ENCODE measurements around the gene APOBEC3F.
"Not testable (repeated sequence)": the region's sequence is repeated elsewhere in the genome, so short reads cannot be mapped to it uniquely, and the experiment has no call there.

The APOBEC3F gene

DNA sequence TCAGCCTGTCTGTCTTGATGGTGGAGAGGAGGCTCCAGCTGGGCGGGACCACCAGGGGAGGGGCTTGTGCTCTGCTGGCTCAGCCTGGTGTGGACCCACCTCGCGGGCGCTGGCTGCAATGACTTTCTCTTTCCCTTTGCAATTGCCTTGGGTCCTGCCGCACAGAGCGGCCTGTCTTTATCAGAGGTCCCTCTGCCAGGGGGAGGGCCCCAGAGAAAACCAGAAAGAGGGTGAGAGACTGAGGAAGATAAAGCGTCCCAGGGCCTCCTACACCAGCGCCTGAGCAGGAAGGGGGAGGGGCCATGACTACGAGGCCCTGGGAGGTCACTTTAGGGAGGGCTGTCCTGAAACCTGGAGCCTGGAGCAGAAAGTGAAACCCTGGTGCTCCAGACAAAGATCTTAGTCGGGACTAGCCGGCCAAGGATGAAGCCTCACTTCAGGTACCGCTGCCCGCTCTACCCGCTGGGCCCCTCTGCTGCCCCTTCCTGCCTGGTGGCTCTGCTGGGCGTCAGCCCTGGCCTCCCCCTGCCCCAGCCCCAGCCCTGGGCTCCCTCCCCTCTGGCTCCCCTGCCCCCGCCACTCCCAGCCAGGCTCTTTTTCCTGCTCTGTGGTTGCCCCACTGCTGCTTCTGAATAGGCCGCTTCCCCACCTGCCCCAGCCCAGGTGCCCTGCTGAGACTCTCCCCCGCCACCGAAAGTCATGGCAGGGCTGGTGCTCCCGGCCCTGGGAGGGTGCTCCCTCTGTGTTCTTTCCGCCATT is at the start of gene APOBEC3F:
APOBEC3F (plus strand) TSS at position 327 of the 759 bp plus-strand sequence; CDS start at position 424, 97 bp downstream.
- DNase-seq: peak; percentile 1 to 33

DNA sequence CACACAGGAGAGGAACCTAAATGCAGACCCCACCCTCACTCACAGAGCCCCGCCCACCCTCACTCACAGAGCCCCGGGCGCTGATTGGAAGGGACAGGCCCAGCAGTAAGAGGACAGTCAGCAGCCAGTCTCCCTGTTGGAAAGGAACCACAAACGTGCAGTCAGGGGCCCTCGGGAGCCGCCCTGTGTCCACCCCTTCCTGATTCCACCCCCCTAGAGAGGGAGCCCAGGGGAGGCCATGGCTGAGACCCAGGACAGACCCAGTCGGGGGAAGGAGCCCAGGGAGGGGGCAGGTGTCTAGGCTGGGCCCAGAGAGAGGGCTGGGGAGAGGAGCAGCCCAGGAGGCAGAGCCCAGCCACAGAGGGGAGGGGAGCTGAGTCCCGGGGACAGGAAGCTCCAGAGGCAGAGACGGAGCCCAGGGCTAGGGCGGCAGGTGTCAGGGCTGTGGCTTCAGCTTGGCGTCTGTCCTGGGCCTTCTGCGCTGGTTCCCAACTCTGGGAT is 47.7 kb upstream of the APOBEC3F start:
- DNase-seq: not testable (repeated sequence)

DNA sequence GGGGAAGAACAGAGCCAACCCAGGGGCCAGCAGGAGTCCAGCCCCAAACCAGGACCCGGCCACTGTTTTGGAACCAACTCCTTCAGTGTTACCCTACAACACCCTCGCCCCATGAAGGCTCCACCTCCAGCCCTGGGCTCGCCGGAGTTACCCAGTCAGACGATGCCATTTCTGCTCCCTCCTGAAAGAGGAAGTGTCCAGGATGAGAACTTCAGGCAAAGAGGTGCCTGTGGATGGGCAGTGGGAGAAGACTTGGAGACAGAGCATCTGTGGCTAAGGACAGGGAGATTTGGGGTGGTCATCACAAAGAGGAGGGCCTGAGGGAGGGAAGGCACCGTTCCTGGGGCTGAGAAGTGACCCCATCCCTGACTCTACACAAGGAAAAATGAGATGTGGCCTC is 44.6 kb upstream of the APOBEC3F start:
- no peak for DNase-seq

DNA sequence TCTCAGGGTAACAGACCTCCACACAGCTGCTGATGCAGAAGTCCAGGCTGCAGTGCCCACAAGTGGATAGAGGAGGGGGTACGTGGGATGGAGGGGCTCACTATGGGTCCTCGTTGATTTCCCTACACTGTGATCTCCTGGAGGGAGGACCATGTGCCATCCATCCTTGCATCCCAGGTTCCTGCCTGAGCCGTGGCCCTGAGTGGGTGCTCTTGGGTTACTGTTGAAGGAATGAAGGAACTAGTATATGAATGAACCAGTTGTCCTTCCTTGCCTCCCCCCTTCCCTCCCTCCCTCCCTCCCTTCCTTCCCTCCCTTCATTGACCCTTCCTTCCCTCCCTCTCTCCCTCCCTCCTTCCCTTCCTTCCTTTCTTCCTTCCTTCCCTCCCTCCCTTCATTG is 43.1 kb upstream of the APOBEC3F start:
- DNase-seq: no peak

DNA sequence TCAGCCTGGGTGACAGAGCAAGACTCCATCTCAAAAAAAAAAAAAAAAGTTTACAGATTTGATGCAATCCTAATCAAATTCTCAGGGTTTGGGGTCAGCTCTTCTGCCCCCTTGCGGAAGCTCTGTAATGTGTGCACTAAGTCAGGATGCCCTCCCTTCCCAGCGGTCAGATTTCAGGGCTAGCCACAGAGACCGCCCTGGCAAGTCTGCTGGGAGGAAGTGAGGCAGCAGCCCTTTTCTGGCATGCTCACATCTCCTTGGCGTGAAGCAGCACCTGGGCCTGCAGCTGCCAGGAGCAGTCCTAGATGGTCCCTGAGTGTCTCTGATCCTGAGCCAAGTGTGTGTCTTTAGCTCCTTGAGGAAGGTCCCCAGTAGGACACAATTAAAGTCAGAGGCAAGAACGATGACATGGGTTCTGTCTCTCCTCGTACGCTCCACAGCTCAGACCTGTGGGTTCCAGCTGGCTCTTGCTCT is 37.5 kb upstream of the APOBEC3F start:
- DNase-seq: peak; percentile 84 to 87

DNA sequence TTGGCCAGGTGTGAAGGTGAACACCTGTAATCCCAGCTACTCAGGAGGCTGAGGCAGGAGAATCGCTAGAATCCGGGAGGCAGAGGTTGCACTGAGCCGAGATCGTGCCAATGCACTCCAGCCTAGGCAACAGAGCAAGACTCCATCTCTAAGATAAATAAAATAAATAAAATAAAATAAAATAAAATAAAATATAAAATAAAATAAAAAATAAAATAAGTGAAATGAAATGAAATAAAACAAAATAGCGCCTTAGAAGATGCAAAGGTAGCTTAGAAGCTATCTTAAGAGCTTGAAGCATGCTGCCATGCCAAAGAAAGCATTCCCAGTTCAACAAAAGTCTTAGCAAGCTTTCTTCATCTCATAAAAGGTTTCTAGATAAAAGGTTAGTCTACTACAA is 33.5 kb upstream of the APOBEC3F start:
- no peak for DNase-seq

DNA sequence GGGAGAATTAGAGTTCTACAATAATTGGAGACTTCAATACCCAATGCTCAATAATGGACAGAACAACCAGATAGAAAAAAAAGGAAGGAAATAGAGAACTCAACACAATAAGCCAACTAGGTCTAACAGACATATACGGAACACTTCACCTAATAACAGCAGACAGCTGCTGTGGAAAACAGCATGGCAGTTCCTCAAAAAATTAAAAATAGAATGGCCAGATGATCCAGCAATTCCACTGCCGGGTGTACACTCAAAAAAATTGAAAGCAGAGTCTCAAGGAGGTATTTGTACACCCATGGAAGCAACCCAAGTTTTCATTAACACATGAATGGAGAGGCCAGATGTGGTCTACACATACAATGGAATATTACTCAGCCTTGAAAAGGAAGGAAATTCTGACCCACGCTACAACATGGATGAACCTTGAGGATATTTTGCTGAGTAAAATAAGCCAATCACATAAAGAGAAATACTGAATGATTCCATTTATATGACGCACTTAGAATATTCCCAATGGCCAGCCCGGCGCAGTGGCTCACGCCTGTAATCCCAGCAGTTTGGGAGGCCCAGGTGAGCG is 32.3 kb upstream of the APOBEC3F start:
- not testable (repeated sequence) for DNase-seq

DNA sequence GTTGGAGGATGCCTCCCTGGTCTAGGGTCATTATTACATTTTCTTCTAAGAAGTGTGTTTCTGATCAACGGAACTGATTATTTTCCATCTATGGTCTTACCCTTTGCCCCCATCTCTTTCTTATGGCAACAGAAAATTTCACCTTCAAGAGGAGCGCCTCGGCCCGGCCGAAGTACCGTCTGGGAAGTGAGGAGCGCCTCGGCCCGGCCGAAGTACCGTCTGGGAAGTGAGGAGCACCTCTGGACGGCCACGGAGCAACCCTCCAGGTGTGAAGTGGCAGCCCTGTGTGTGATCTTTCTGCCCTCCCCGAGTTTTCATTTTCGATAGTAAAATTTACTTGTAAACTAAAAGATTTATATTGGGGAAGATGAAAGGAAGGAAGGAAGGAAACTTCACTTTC is 29.7 kb upstream of the APOBEC3F start:
- no peak for DNase-seq

DNA sequence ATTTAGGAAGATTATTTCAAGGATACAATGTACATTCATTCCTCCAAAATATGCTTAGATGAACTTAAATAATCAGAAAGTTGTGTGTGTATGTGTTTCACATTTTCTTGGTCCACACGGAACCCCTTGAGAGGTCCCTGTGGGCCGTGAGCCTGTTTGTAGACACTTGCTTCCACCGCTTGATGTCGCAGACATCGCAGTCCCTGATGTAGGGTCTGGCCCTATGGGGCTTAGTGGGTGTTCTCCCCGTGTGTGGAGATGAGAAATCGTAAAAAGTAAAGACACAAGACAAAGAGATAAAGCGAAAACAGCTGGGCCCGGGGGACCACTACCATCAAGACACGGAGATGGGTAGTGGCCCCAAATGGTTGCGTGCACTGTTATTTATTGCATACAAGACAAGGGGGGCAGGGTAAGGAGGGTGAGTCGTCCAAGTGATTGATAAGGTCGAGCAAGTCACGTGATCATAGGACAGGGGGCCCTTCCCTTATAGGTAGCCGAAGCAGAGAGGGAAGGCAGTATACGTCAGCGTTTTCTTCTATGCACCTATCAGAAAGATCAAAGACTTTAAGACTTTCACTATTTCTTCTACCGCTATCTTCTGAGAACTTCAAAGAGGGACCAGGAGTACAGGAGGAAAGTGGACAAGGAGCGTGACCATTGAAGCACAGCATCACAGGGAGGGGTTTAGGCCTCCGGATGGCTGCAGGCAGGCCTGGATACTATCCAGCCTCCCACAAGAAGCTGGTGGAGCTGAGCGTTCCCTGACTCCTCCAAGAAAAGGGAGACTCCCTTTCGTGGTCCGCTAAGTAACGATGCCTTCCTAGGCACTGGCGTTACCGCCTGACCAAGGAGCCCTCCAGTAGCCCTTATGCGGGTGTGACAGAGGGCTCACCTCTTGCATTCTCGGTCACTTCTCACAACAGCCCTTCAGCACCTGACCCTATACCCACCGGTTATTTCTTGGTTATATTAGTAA is 27.8 kb upstream of the APOBEC3F start:
- DNase-seq: no peak

DNA sequence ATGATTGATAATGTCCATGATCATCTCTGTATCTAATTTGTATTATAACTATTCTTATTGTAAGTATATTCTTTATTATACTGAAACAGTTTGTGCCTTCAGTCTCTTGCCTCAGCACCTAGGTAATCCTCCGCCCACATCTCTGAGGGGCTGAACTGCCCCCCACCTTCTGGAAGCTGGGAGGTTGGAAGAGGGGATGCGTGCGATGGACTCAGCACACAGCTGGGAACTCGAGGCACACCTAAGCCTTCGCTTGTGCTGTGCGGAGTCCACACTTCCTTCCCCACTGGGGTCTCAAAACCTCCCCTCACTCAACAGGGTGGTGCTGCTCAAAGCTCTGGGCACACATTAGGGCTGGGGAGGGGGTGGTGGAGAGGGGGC is 27.1 kb upstream of the APOBEC3F start:
- DNase-seq: not testable (repeated sequence)

DNA sequence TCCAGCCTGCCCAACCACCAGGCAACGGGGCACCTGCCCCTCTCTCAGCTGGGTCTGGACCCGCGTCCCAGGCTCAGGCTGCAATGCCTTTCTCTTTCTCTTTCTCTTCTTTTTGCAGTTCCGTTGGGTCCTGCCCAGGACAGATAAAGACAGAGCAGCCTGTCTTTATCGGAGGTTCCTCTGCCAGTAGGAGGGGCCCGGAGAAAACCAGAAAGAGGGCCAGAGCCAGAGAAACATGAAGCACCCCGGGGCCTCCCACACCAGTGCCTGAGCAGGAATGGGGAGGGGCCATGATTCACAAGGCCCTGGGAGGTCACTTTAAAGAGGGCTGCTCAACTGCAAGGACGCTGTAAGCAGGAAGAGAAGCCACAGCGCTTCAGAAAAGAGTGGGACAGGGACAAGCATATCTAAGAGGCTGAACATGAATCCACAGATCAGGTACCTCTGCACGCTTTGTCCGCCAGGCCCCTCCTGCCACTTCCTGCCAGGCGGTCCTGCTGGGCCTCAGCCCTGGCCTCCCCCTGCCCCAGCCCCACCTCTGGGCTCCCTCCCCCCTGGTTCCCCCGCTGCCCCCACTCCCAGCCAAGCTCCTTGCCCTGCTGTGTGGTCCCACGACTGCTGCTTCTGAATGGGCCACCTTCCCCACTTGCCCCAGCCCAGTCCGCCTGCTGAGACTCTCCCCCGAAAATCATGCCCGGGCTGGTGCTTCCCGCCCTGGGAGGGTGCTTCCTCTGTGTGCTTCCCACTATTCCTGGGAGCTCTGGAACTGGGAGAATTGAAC is 26.5 kb upstream of the APOBEC3F start, which contains the start of gene APOBEC3C:
APOBEC3C (plus strand) TSS at position 316 of the 781 bp plus-strand sequence; CDS start at position 422, 106 bp downstream.
- peak; percentile 66 to 68 for DNase-seq

DNA sequence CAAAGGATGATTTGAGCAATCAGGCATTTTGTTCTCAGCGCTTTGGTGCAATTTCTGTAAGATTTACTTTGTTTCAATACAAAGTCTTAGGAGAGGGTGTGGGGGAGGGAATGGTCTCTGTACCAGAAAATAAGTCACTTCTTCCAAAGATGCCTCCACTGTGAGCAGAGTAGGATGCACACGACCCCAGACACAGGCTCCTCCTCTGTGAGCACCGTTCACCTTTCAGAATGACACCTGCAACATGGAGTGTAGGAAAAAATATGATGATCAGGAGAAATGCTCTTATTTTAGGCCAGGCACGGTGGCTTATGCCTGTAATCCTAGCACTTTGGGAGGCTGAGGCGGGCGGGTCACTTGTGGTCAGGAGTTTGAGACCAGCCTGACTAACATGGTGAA is 25.9 kb upstream of the APOBEC3F start:
- DNase-seq: not testable (repeated sequence)

DNA sequence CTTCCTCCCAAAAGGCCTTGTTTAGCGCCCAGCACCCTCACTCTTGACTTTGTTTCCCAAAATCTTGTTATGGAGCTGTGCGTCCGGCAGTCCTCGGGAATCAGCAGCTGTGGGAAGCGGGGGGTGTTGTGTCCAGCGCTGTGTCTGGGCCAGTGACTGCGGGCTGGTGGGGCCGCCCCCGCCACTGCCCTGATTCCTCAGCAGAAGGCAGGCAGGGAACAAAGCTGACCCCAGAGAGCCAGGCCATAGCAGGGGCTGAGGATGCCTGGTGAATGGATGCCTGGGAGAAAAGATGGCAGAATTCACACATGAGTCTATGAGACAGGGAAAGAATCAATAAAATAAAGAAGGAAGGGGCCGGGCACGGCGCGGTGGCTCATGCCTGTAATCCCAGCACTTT is 24.1 kb upstream of the APOBEC3F start:
- no peak for DNase-seq

DNA sequence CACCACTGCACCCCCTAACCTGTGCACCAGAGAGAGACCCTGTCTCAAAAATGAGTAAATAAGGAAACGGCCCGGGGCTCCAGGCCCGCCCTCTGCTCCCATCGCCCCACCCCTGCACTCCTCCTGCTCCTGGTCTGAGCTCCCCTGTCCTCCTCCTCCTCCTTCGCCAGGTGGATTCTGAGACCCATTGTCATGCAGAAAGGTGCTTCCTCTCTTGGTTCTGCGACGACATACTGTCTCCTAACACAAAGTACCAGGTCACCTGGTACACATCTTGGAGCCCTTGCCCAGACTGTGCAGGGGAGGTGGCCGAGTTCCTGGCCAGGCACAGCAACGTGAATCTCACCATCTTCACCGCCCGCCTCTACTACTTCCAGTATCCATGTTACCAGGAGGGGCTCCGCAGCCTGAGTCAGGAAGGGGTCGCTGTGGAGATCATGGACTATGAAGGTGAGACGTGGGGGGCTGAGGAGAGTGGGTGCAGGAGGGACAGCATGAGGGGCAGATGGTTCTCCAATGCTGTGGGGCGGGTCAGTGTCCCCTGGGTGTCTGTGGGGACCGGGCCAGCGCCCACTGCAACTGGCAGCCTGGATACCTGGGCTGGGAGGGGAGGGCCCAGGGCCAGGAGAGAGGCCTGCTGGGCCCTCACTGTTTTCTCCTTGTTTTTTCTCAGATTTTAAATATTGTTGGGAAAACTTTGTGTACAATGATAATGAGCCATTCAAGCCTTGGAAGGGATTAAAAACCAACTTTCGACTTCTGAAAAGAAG is 22.9 kb upstream of the APOBEC3F start:
- DNase-seq: no peak

DNA sequence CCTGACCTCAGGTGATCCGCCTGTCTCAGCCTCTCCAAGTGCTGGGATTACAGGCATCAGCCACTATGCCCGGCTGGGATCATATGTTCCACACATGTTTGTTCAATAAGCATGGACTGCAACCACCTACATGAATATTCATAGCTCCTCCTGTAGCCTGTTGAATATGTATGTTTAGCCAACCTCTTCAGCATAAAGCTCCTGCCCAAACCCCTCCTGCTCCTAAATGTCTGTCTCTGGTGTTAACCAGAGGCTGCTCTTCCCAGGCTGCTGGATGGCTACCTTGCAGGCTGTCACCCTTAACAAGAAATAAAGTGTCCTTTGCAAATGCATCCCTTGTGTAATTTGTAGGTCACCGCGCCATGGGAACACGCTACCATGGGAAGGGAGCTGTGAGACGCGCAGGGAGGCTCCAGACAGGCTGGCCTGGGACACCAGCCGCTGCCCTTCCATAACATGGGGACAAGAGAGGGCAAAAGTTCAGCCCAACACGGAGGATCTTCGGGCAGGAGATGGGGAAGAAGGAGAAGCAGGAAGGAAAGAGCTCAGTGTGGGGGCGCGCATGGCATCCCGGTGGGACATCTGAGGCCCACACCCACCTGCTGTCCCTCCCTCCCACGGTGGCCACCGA is 20.5 kb upstream of the APOBEC3F start:
- not testable (repeated sequence) for DNase-seq

DNA sequence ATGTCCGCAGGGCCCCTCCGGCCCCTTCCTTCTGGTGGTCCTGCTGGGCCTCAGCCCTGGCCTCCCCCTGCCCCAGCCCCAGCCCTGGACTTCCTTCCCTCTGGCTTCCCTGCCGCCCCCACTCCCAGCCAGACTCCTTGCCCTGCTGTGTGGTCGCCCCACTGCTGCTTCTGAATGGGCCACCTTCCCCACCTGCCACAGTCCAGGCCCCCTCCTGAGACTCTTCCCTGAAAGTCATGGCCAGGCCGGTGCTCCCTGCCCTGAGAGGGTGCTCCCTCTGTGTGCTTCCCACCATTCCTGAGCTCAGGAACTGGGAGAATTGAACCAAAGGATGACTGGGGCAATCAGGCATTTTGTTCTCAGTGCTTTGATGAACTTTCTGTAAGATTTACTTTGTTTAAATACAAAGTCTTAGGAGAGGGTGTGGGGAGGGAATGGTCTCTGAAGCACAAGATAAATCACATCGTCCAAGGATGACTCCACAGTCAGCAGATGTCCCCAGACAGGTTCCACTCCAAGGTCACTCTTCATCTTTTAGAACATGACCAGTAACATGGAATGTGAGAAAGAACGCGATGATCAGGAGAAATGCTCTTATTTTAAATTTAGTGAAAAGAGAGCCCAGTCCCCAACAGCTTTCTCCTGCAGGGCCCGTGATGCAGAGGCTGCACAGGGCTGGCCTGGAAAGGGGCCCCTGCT is 19.0 kb upstream of the APOBEC3F start:
- no peak for DNase-seq

DNA sequence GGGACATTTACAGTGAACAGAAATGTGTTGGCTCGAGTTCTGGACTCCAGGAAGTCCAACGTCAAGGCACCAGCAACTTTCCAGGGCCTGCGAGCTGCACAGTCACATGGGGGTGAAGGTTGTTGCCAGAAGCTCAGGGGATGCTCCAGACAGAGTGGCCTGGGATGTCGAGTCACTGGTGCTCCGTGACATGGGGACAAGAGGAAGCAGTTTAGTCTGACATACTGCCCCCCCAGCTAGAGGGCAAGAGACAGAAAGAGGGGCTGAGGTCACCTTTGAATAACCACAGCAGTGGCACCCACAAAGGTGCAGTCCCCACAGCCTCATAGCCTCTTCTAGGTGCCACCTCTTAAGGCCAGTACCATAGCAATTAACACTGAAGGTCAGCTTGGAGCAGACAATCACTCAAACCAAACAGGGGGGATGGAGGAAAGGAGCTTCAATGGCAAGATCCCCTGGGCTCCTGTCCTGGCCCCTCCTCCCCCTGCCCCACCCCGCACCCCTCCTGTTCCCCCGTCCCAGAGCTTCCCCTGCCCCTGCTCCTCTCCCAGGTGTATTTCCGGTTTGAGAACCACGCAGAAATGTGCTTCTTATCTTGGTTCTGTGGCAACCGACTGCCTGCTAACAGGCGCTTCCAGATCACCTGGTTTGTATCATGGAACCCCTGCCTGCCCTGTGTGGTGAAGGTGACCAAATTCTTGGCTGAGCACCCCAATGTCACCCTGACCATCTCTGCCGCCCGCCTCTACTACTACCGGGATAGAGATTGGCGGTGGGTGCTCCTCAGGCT is 15.9 kb upstream of the APOBEC3F start:
- no peak for DNase-seq

DNA sequence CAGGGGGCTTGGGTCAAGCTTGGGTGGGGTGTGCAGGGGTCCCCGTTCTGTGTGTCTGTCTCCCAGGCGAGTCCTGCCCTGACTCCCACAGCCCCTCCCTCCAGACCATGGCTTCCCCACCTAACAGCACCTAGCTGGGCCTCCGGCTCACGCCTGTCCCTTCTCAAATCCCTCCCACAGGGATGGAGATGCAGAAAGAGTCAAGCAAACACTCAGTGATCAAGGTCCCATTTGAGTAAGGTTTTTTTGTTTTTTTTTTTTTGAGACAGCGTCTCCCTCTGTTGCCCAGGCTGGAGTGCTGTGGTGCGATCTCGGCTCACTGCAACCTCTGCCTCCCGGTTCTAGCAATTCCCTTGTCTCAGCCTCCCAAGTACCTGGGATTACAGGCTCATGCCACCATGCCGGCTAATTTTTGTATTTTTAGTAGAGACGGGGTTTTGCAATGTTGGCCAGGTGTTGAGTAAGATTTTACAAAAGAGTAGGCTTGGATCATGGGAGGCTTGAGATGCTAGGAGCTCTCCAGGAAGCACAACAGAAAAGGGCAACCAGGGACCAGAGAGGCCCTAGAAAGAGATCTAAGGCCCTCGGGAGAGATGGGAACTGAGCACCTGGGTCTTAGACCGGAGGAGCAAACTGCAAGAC is 14.0 kb upstream of the APOBEC3F start:
- DNase-seq: no peak

DNA sequence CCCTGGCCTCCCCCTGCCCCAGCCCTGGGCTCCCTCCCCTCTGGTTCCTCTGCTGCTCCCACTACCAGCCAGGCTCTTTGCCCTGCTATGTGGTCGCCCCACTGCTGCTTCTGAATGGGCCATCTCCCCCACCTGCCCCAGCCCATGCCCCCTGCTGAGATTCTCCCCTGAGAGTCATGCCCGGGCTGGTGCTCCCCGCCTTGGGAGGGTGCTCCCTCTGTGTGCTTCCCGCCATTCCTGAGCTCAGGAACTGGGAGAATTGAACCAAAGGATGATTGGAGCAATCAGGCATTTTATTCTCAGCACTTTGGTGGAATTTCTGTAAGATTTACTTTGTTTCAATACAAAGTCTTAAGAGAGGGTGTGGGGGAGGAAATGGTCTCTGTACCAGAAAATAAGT is 12.9 kb upstream of the APOBEC3F start:
- DNase-seq: no peak
